A549 (cell line): ENCODE measurements around the gene SYMPK. TPM values are rescaled to one million over a fixed set of nuclear protein-coding genes. Genes with fewer than 3 reads are reported as not detected.

Experiments
- BHLHE40 ChIP-seq: IDR thresholded peaks from 2 replicates; pipeline ENCODE4 v1.6.1; 2012; ENCODE audit warnings: low read depth, low read length, inconsistent platforms
- CBX8 ChIP-seq: fragments of 200-600 bp; sonication (generic); IDR thresholded peaks from 2 replicates; pipeline ENCODE4 v1.6.1; 2016
- CEBPB ChIP-seq, 2 experiments: fragments of >200 bp in 1 of 2; sonication (Bioruptor Twin) in 1 of 2; formaldehyde crosslinking in 1 of 2; IDR thresholded peaks; 2 replicates each; pipeline ENCODE4 v1.6.1; 2012 to 2016
- CHD2 ChIP-seq: fragments of 150-350 bp; IDR thresholded peaks from 2 replicates; pipeline ENCODE4 v1.6.1; 2014; ENCODE audit warnings: low read length; ENCODE audit not compliant: partially characterized antibody
- EHMT2 ChIP-seq: fragments of 200-600 bp; sonication (generic); IDR thresholded peaks from 2 replicates; pipeline ENCODE4 v1.6.1; 2016; ENCODE audit warnings: antibody characterized with exemption, low read depth, mild to moderate bottlenecking, moderate library complexity
- EP300 ChIP-seq, 2 experiments: fragments of >200 bp; sonication (Bioruptor Twin); formaldehyde crosslinking; IDR thresholded peaks; 2 replicates in 1 of 2; 3 replicates in 1 of 2; pipeline ENCODE4 v1.6.1; 2016 to 2017
- FOSL2 ChIP-seq, 2 experiments: fragments of 450-650 bp in 1 of 2; fragments of >200 bp in 1 of 2; sonication (Bioruptor Twin) in 1 of 2; formaldehyde crosslinking; IDR thresholded peaks; 2 replicates each; pipeline versions ENCODE4 v1.5.0 to v1.6.1; 2016 to 2020; ENCODE audit warnings: mild to moderate bottlenecking in 1 of 2, moderate library complexity in 1 of 2
- FOXS1 ChIP-seq: fragments of 250-450 bp; sonication (Bioruptor Pico); IDR thresholded peaks from 2 replicates; pipeline ENCODE4 v1.5.0; 2020; ENCODE audit warnings: mild to moderate bottlenecking, moderate library complexity
- GATA3 ChIP-seq: IDR thresholded peaks from 2 replicates; pipeline ENCODE4 v1.6.1; 2012; ENCODE audit warnings: borderline replicate concordance
- HMGXB4 ChIP-seq: fragments of 250-450 bp; sonication (Bioruptor Pico); IDR thresholded peaks from 2 replicates; pipeline ENCODE4 v1.5.0; 2021; ENCODE audit warnings: mild to moderate bottlenecking, moderate library complexity, borderline replicate concordance
- HOXB13 ChIP-seq: fragments of 250-450 bp; sonication (Bioruptor Pico); IDR thresholded peaks from 2 replicates; pipeline ENCODE4 v1.5.0; 2020; ENCODE audit warnings: low read depth, mild to moderate bottlenecking, moderate library complexity
- HOXB5 ChIP-seq: fragments of 250-450 bp; sonication (Bioruptor Pico); IDR thresholded peaks from 2 replicates; pipeline ENCODE4 v1.5.0; 2020; ENCODE audit warnings: mild to moderate bottlenecking, moderate library complexity
- KDM1A ChIP-seq: fragments of 200-600 bp; sonication (generic); IDR thresholded peaks from 2 replicates; pipeline ENCODE4 v1.6.1; 2016; ENCODE audit warnings: low read depth, mild to moderate bottlenecking
- KDM5A ChIP-seq: fragments of 200-600 bp; sonication (generic); IDR thresholded peaks from 2 replicates; pipeline ENCODE4 v1.6.1; 2016; ENCODE audit warnings: antibody characterized with exemption, mild to moderate bottlenecking
- MAFK ChIP-seq: fragments of 450-650 bp; IDR thresholded peaks from 2 replicates; pipeline ENCODE4 v1.6.1; 2014; ENCODE audit not compliant: partially characterized antibody
- MYC ChIP-seq: IDR thresholded peaks from 2 replicates; pipeline ENCODE4 v1.6.1; 2012; ENCODE audit warnings: mild to moderate bottlenecking, inconsistent platforms, low read length, improper control_type of control experiment, borderline replicate concordance
- NFE2L2 ChIP-seq: fragments of 150-350 bp; conservative IDR thresholded peaks from 2 replicates; pipeline ENCODE4 v1.6.1; 2014; ENCODE audit warnings: low read length
- NR3C1 ChIP-seq: fragments of >200 bp; sonication (Bioruptor Twin); formaldehyde crosslinking; IDR thresholded peaks from 3 replicates; pipeline ENCODE4 v1.6.1; 2017
- PBX3 ChIP-seq: IDR thresholded peaks from 2 replicates; pipeline ENCODE4 v1.6.1; 2012
- PHF8 ChIP-seq: fragments of 200-600 bp; sonication (generic); IDR thresholded peaks from 2 replicates; pipeline ENCODE4 v1.6.1; 2016; ENCODE audit warnings: low read depth, mild to moderate bottlenecking, antibody characterized with exemption, moderate library complexity, borderline replicate concordance
- POLR2AphosphoS2 ChIP-seq: conservative IDR thresholded peaks from 2 replicates; pipeline ENCODE4 v1.6.1; 2012; ENCODE audit warnings: low read length, improper control_type of control experiment, inconsistent platforms
- RAD21 ChIP-seq, 2 experiments: fragments of >200 bp in 1 of 2; sonication (Bioruptor Twin) in 1 of 2; formaldehyde crosslinking in 1 of 2; IDR thresholded peaks in 1 of 2; conservative IDR thresholded peaks in 1 of 2; 2 replicates in 1 of 2; 3 replicates in 1 of 2; pipeline ENCODE4 v1.6.1; 2012 to 2018; ENCODE audit warnings: inconsistent platforms in 1 of 2
- RCOR1 ChIP-seq: fragments of 150-350 bp; IDR thresholded peaks from 2 replicates; pipeline ENCODE4 v1.6.1; 2014; ENCODE audit warnings: antibody characterized with exemption, low read length, low read depth
- REST ChIP-seq: fragments of 200-600 bp; sonication (generic); IDR thresholded peaks from 2 replicates; pipeline ENCODE4 v1.6.1; 2016; ENCODE audit warnings: antibody characterized with exemption, mild to moderate bottlenecking, moderate library complexity
- RFX5 ChIP-seq: fragments of 450-650 bp; IDR thresholded peaks from 2 replicates; pipeline ENCODE4 v1.7.1; 2014; ENCODE audit warnings: antibody characterized with exemption, mild to moderate bottlenecking, moderate library complexity
- RNF2 ChIP-seq: fragments of 200-600 bp; sonication (generic); IDR thresholded peaks from 2 replicates; pipeline ENCODE4 v1.6.1; 2016; ENCODE audit warnings: low read depth, mild to moderate bottlenecking, antibody characterized with exemption, moderate library complexity, borderline replicate concordance
- SMC3 ChIP-seq: fragments of >200 bp; sonication (Bioruptor Twin); formaldehyde crosslinking; IDR thresholded peaks from 3 replicates; pipeline ENCODE4 v1.6.1; 2018; ENCODE audit warnings: inconsistent platforms
- TP53 ChIP-seq: fragments of 250-450 bp; sonication (Bioruptor Pico); IDR thresholded peaks from 2 replicates; pipeline ENCODE4 v1.5.0; 2021; ENCODE audit warnings: mild to moderate bottlenecking, moderate library complexity
- USF2 ChIP-seq: fragments of 450-650 bp; IDR thresholded peaks from 2 replicates; pipeline ENCODE4 v1.6.1; 2014; ENCODE audit warnings: antibody characterized with exemption
- ZC3H11A ChIP-seq: fragments of 450-650 bp; IDR thresholded peaks from 2 replicates; pipeline ENCODE4 v1.6.1; 2014; ENCODE audit warnings: antibody characterized with exemption, mild to moderate bottlenecking
- polyA plus RNA-seq, 4 experiments: library from polyadenylated mRNA; depleted of rRNA in 3 of 4; stranded (reverse); fragments of >200 nt; fragmentation: RNase III in 1 of 4; extraction: RNeasy Plus Mini Kit Qiagen cat#74134 plus additional on column Dnase treatment in 1 of 4; gene quantifications; 2 replicates in 3 of 4; 3 replicates in 1 of 4; pipeline ENCODE4 v1.2.3, GENCODE V29; 2011 to 2017
- TF ChIP-seq, protein P1 (sequence below): fragments of >200 bp; sonication (Bioruptor Twin); formaldehyde crosslinking; IDR thresholded peaks from 3 replicates; pipeline ENCODE4 v1.6.1; 2016
- TF ChIP-seq, protein P2 (sequence below): fragments of >200 bp; sonication (Bioruptor Twin); formaldehyde crosslinking; IDR thresholded peaks from 2 replicates; pipeline ENCODE4 v1.6.1; 2016

The SYMPK gene
- polyA plus RNA-seq, 2 of the 4 experiments (the other 2 are of a cell fraction): 61.9 to 105 TPM

DNA sequence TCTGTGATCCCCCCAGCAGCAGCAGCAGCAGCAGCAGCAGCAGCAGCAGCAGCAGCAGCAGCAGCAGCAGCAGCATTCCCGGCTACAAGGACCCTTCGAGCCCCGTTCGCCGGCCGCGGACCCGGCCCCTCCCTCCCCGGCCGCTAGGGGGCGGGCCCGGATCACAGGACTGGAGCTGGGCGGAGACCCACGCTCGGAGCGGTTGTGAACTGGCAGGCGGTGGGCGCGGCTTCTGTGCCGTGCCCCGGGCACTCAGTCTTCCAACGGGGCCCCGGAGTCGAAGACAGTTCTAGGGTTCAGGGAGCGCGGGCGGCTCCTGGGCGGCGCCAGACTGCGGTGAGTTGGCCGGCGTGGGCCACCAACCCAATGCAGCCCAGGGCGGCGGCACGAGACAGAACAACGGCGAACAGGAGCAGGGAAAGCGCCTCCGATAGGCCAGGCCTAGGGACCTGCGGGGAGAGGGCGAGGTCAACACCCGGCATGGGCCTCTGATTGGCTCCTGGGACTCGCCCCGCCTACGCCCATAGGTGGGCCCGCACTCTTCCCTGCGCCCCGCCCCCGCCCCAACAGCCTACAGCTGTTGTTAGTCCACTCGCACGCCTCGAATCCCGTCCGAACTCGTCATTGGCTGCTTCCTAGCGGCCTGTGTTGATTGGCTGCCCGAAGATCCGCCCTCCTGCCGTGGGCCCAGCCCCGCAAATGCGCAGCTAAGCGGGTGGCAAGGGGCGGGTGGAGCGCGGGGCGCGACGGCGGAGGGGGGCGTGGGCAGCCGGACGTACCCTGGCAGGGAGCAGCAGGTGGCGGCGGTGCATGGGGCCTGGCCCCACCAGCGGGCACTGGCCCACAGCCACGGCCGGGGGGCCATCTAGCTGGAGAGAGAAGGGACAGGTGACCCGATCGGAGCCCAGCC is 92.5 kb downstream of the SYMPK start (continued):
- TF ChIP-seq, protein P1, sequence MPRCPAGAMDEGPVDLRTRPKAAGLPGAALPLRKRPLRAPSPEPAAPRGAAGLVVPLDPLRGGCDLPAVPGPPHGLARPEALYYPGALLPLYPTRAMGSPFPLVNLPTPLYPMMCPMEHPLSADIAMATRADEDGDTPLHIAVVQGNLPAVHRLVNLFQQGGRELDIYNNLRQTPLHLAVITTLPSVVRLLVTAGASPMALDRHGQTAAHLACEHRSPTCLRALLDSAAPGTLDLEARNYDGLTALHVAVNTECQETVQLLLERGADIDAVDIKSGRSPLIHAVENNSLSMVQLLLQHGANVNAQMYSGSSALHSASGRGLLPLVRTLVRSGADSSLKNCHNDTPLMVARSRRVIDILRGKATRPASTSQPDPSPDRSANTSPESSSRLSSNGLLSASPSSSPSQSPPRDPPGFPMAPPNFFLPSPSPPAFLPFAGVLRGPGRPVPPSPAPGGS: peak; percentile 63; the same call in 1 of the 3 replicates
- no peak for TF ChIP-seq FOXS1 (CRISPR knock-in tag)
- no peak; the same call in none of the 2 replicates for TF ChIP-seq GATA3
- TF ChIP-seq PBX3: peak; percentile 86
- TF ChIP-seq NFE2L2: no peak
- TF ChIP-seq CBX8: no peak
- no peak for TF ChIP-seq KDM1A
- no peak for TF ChIP-seq POLR2AphosphoS2
- TF ChIP-seq TP53 (CRISPR knock-in tag): peak; percentile 66; the same call in 1 of the 2 replicates
- TF ChIP-seq FOSL2 (IDR thresholded peaks at IDR 0.05): no peak
- TF ChIP-seq FOSL2 (CRISPR knock-in tag; IDR thresholded peaks at IDR 0.05): 0 out of 2 replicates have a peak, but pooled peaks have one; percentile 12
- peak; percentile 75 for TF ChIP-seq SMC3
- TF ChIP-seq MYC: no peak
- TF ChIP-seq RAD21 (conservative IDR thresholded peaks at IDR 0.05 in 1 of 2, IDR thresholded peaks at IDR 0.05 in 1 of 2): peak; percentile 78 to 92
- TF ChIP-seq, protein P2, sequence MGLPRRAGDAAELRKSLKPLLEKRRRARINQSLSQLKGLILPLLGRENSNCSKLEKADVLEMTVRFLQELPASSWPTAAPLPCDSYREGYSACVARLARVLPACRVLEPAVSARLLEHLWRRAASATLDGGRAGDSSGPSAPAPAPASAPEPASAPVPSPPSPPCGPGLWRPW: no peak
- TF ChIP-seq HOXB5: 0 out of 2 replicates have a peak, but pooled peaks have one; percentile 54
- peak; percentile 79 for TF ChIP-seq RFX5
- peak; percentile 47; the same call in 1 of the 2 replicates for TF ChIP-seq HMGXB4
- no peak for TF ChIP-seq ZC3H11A
- TF ChIP-seq CEBPB (IDR thresholded peaks at IDR 0.05): no peak
- TF ChIP-seq USF2: peak; percentile 21; the same call in 1 of the 2 replicates
- no peak for TF ChIP-seq EHMT2
- TF ChIP-seq EP300 (IDR thresholded peaks at IDR 0.05): no peak
- 0 out of 2 replicates have a peak, but pooled peaks have one; percentile 6 for TF ChIP-seq KDM5A
- no peak for TF ChIP-seq RNF2
- TF ChIP-seq HOXB13 (CRISPR knock-in tag): no peak
- TF ChIP-seq REST: peak; percentile 40; the same call in 1 of the 2 replicates
- no peak for TF ChIP-seq PHF8
- no peak for TF ChIP-seq RCOR1
- TF ChIP-seq MAFK: no peak
- no peak for TF ChIP-seq NR3C1
- no peak for TF ChIP-seq CHD2
- TF ChIP-seq BHLHE40: peak; percentile 48
